ENCODE data around the gene GALNT4.

The GALNT4 gene

DNA sequence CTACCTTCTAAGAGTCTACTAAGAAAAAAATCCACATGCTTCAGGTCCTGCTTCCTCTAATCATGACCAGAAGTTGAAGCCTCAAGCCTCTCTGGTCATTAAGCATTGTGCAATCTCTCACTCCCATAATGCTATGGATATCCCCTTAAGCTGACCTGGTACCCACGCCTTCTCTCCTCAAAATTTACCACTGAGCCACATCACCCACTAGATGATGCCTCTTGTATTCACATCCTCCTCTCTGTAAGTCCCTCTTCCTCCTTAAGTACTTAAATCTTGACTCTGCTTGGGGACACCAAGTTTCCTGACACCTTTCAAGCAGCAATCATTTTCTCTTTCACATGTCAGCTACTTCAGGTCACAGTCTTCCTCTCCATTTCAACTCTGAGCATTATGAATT lies 9.8 kb downstream of the GALNT4 start:
- Histone ChIP-seq H3K9me2 (replicated peaks; ENCODE audit: low read depth, low read length) (no peaks in the 10 kb centered on the region), H3K9ac (ENCODE audit: low read depth, low read length, poor library complexity, severe bottlenecking) (no peak overlapping the region), H3K9me3 (ENCODE audit: insufficient read depth, low read depth, low read length) (no peaks in the 10 kb centered on the region), H3K4me2 (ENCODE audit: low read depth, low read length, poor library complexity, severe bottlenecking) (no peak overlapping the region), H3K36me3 (ENCODE audit: insufficient read depth, low read length) (no peaks in the 10 kb centered on the region), H3K79me2 (ENCODE audit: insufficient read depth, low read length) (no peaks in the 10 kb centered on the region), H4K20me1 (ENCODE audit: insufficient read depth, low read length, poor library complexity, severe bottlenecking) (no peaks in the 10 kb centered on the region), H3K27me3 (ENCODE audit: insufficient read depth, low read length, poor library complexity, severe bottlenecking) (no peaks in the 10 kb centered on the region), H3K4me3 (ENCODE audit: low read length, poor library complexity, severe bottlenecking) (no peak overlapping the region), H3K4me1 (ENCODE audit: insufficient read depth, low read length, poor library complexity, severe bottlenecking) (no peaks in the 10 kb centered on the region), H3F3A (ENCODE audit: low read depth) (no peaks in the 10 kb centered on the region), H2AFZ (ENCODE audit: low read length) (no peak overlapping the region)
- TF ChIP-seq CTCF (conservative IDR thresholded peaks at IDR 0.05; ENCODE audit: low read length) (no peak), EZH2phosphoT487 (IDR thresholded peaks at IDR 0.05; ENCODE audit: borderline replicate concordance) (no peak)

GRCh38 chr12:89513544-89513943 lies 11.1 kb downstream of the GALNT4 start:
- H3K27me3 ChIP-seq (ENCODE audit: insufficient read depth, low read length, poor library complexity, severe bottlenecking), result no peaks in the 10 kb centered on the region
- no peaks in the 10 kb centered on the region for H3K4me1 ChIP-seq (ENCODE audit: insufficient read depth, low read length, poor library complexity, severe bottlenecking)
- no peak overlapping the region for H3K4me2 ChIP-seq (ENCODE audit: low read depth, low read length, poor library complexity, severe bottlenecking)
- no peak overlapping the region for H2AFZ ChIP-seq (ENCODE audit: low read length)
- H3K79me2 ChIP-seq (ENCODE audit: insufficient read depth, low read length), result no peaks in the 10 kb centered on the region
- no peak overlapping the region for H3K9ac ChIP-seq (ENCODE audit: low read depth, low read length, poor library complexity, severe bottlenecking)
- no peaks in the 10 kb centered on the region for H3K36me3 ChIP-seq (ENCODE audit: insufficient read depth, low read length)
- no peak for TF ChIP-seq EZH2phosphoT487 (IDR thresholded peaks at IDR 0.05; ENCODE audit: borderline replicate concordance)
- no peak for TF ChIP-seq CTCF (conservative IDR thresholded peaks at IDR 0.05; ENCODE audit: low read length)
- H3K9me3 ChIP-seq (ENCODE audit: insufficient read depth, low read depth, low read length), result no peaks in the 10 kb centered on the region
- H3K9me2 ChIP-seq (replicated peaks; ENCODE audit: low read depth, low read length), result no peaks in the 10 kb centered on the region
- no peak overlapping the region for H3K4me3 ChIP-seq (ENCODE audit: low read length, poor library complexity, severe bottlenecking)
- H4K20me1 ChIP-seq (ENCODE audit: insufficient read depth, low read length, poor library complexity, severe bottlenecking), result no peaks in the 10 kb centered on the region
- no peaks in the 10 kb centered on the region for H3F3A ChIP-seq (ENCODE audit: low read depth)

DNA sequence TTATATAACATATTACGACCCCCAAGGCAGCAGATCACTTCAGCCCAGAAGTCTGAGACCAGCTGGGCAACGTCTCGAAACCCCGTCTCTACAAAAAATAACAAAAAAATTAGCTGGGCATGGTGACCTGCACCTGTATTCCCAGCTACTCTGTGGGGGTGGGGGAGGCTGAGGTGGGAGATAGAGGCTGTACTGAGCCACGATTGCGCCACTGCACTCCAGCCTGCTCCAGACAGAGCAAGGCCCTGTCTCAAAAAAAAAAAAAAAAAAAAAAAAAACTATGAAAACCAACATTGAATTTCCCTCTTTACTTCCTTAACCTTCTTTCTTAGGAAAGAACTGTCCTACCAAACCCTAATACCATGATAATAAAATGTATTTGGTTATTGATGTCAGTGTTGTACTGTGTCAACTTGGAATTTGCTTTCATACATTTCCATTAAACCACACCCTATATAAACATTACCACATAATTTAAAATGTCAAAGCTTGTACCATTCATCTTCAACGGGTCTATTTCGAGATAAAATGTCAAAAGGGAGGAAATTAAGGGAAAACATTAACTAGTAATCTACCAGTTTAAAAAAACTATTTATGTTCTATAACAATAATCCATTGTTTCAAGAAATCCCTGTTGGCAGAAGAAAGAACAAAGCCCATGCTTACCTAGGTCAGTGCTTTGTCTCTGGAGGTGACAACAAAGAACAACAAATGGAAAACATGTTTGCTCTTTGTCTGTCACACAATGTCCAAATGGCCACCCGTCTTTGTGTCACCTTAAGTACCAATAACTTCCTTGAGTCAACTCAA lies 17.4 kb downstream of the GALNT4 start:
- no peaks in the 10 kb centered on the region for H3K9me2 ChIP-seq (replicated peaks; ENCODE audit: low read depth, low read length)
- no peaks in the 10 kb centered on the region for H3K9me3 ChIP-seq (ENCODE audit: insufficient read depth, low read depth, low read length)
- H3K79me2 ChIP-seq (ENCODE audit: insufficient read depth, low read length), result no peaks in the 10 kb centered on the region
- no peaks in the 10 kb centered on the region for H3K36me3 ChIP-seq (ENCODE audit: insufficient read depth, low read length)
- H3K27me3 ChIP-seq (ENCODE audit: insufficient read depth, low read length, poor library complexity, severe bottlenecking), result no peaks in the 10 kb centered on the region
- H4K20me1 ChIP-seq (ENCODE audit: insufficient read depth, low read length, poor library complexity, severe bottlenecking), result no peaks in the 10 kb centered on the region
- H2AFZ ChIP-seq (ENCODE audit: low read length), result no peak overlapping the region
- no peaks in the 10 kb centered on the region for H3F3A ChIP-seq (ENCODE audit: low read depth)
- no peak overlapping the region for H3K4me3 ChIP-seq (ENCODE audit: low read length, poor library complexity, severe bottlenecking)
- H3K9ac ChIP-seq (ENCODE audit: low read depth, low read length, poor library complexity, severe bottlenecking), result no peak overlapping the region
- no peaks in the 10 kb centered on the region for H3K4me1 ChIP-seq (ENCODE audit: insufficient read depth, low read length, poor library complexity, severe bottlenecking)
- TF ChIP-seq EZH2phosphoT487 (IDR thresholded peaks at IDR 0.05; ENCODE audit: borderline replicate concordance), result no peak
- TF ChIP-seq CTCF (conservative IDR thresholded peaks at IDR 0.05; ENCODE audit: low read length), result no peak
- H3K4me2 ChIP-seq (ENCODE audit: low read depth, low read length, poor library complexity, severe bottlenecking), result no peak overlapping the region
